Vagina (tissue), 2 donors: ENCODE data around the gene MGAT4D.

ENCODE experiments used
- CTCF ChIP-seq, 3 experiments: fragments of 450-650 bp in 2 of 3; fragments of 200-600 bp in 1 of 3; sonication (generic) in 1 of 3; IDR thresholded peaks; one replicate each; pipeline ENCODE4 v1.5.1; 2017 to 2019; ENCODE audit warnings: antibody characterized with exemption in 3 of 3, mild to moderate bottlenecking in 2 of 3, moderate library complexity in 2 of 3
- POLR2A ChIP-seq, 2 donors: fragments of 450-650 bp; IDR thresholded peaks; one replicate each; pipeline ENCODE4 v1.6.1; 2017; ENCODE audit warnings: antibody characterized with exemption in 2 of 2, mild to moderate bottlenecking in 2 of 2, moderate library complexity in 2 of 2

GRCh38 chr4:140523370-140523856 is 25.3 kb upstream of the MGAT4D start:
- TF ChIP-seq CTCF (IDR thresholded peaks at IDR 0.05): no peak
- TF ChIP-seq POLR2A (IDR thresholded peaks at IDR 0.05): no peak
